Thyroid gland (tissue), 4 donors: ENCODE results near the gene SNX27. TPM values are rescaled to one million over a fixed set of nuclear protein-coding genes. Genes with fewer than 3 reads are reported as not detected.

ENCODE experiments used
- DNase-seq, 2 donors: peaks; one replicate each; pipeline ENCODE4 v3.0.0-alpha.2; 2019
- H3K27ac ChIP-seq, 3 donors: fragments of 200-600 bp; sonication (generic); 1 replicate in 2 of 3; 2 replicates in 1 of 3; pipeline ENCODE4 v1.5.1; 2016 to 2019; ENCODE audit warnings: mild to moderate bottlenecking in 1 of 3, moderate library complexity in 1 of 3
- H3K27me3 ChIP-seq: fragments of 200-600 bp; sonication (generic); one replicate; pipeline ENCODE4 v1.5.1; 2019
- H3K36me3 ChIP-seq, 2 donors: fragments of 200-600 bp; sonication (generic); one replicate each; pipeline ENCODE4 v1.5.1; 2016 to 2019
- H3K4me1 ChIP-seq, 2 donors: fragments of 200-600 bp; sonication (generic); one replicate each; pipeline ENCODE4 v1.5.1; 2017 to 2019
- H3K4me3 ChIP-seq, 3 donors: fragments of 200-600 bp; sonication (generic); replicated peaks in 1 of 3; 1 replicate in 2 of 3; 2 replicates in 1 of 3; pipeline ENCODE4 v1.5.1; 2016; ENCODE audit warnings: mild to moderate bottlenecking in 1 of 3
- H3K9me3 ChIP-seq: fragments of 200-600 bp; sonication (generic); one replicate; pipeline ENCODE4 v1.5.1; 2017
- POLR2A ChIP-seq, 2 donors: fragments of 450-650 bp; IDR thresholded peaks; one replicate each; pipeline ENCODE4 v1.6.1; 2017; ENCODE audit warnings: antibody characterized with exemption in 2 of 2, mild to moderate bottlenecking in 2 of 2, moderate library complexity in 1 of 2
- WGBS, 2 donors: methylation state at CpG; one replicate each; pipeline ENCODE4 v1.1.5; 2017; 5-methylcytosine and 5-hydroxymethylcytosine counted together
- intact Hi-C: fragments of 100-400 bp; cut with DNase I; formaldehyde crosslinking; loops from one replicate; pipeline ENCODE4 v1.15.1; 2023
- small RNA-seq: library from RNA; depleted of rRNA; stranded (forward); fragments of <200 nt; gene quantifications from one replicate; pipeline ENCODE3, GENCODE V24; 2016
- total RNA-seq, 4 donors: library from RNA; depleted of rRNA; stranded (reverse); fragments of >200 nt; gene quantifications; one replicate each; pipeline ENCODE4 v1.2.3, GENCODE V29; 2016
- TF ChIP-seq, protein P1 (sequence below), 6 experiments: fragments of 200-600 bp in 3 of 6; fragments of 450-650 bp in 3 of 6; sonication (generic) in 3 of 6; IDR thresholded peaks; one replicate each; pipeline ENCODE4 v1.5.1; 2016 to 2019; ENCODE audit warnings: antibody characterized with exemption in 6 of 6, mild to moderate bottlenecking in 2 of 6, inconsistent platforms in 1 of 6, moderate library complexity in 1 of 6

Gene SNX27
- total RNA-seq, 4 donors from 2014 or later = 33.8 to 43.4 (median 37.9) TPM

DNA sequence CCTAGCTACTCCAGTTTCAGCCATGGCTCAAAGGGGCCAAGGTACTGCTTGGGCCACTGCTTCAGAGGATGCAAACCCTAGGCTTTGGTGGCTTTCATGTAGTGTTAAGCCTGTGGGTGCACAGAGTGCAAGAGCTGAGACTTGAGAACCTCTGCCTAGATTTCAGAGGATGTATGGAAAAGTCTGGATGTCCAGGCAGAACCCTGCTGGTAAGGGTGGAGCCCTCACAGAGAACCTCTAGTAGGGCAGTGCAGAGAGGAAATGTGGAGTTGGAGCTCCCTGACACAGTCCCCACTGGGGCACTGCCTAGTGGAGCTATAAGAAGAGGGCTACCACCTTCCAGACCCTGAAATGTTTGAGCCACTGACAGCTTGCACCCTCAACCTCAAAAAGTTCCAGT lies 125.6 kb downstream of the SNX27 start:
- Histone ChIP-seq H3K4me3 (no peak overlapping the region), H3K4me1 (peaks cover 10 to 18% of the 10 kb centered on the region in 2 donors), H3K27ac (no peak overlapping the region), H3K27me3 (no peaks in the 10 kb centered on the region), H3K9me3 (no peaks in the 10 kb centered on the region), H3K36me3 (no peaks in the 10 kb centered on the region)
- intact Hi-C loops = loop anchor here (10.0 kb wide), 3 partner anchors 97 to 293 kb away; partner anchors contain the start of genes C2CD4D and RORC
- no peak for TF ChIP-seq POLR2A (IDR thresholded peaks at IDR 0.05)
- TF ChIP-seq, protein P1, sequence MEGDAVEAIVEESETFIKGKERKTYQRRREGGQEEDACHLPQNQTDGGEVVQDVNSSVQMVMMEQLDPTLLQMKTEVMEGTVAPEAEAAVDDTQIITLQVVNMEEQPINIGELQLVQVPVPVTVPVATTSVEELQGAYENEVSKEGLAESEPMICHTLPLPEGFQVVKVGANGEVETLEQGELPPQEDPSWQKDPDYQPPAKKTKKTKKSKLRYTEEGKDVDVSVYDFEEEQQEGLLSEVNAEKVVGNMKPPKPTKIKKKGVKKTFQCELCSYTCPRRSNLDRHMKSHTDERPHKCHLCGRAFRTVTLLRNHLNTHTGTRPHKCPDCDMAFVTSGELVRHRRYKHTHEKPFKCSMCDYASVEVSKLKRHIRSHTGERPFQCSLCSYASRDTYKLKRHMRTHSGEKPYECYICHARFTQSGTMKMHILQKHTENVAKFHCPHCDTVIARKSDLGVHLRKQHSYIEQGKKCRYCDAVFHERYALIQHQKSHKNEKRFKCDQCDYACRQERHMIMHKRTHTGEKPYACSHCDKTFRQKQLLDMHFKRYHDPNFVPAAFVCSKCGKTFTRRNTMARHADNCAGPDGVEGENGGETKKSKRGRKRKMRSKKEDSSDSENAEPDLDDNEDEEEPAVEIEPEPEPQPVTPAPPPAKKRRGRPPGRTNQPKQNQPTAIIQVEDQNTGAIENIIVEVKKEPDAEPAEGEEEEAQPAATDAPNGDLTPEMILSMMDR (IDR thresholded peaks at IDR 0.05) = no peak
- DNase-seq = no peak

DNA sequence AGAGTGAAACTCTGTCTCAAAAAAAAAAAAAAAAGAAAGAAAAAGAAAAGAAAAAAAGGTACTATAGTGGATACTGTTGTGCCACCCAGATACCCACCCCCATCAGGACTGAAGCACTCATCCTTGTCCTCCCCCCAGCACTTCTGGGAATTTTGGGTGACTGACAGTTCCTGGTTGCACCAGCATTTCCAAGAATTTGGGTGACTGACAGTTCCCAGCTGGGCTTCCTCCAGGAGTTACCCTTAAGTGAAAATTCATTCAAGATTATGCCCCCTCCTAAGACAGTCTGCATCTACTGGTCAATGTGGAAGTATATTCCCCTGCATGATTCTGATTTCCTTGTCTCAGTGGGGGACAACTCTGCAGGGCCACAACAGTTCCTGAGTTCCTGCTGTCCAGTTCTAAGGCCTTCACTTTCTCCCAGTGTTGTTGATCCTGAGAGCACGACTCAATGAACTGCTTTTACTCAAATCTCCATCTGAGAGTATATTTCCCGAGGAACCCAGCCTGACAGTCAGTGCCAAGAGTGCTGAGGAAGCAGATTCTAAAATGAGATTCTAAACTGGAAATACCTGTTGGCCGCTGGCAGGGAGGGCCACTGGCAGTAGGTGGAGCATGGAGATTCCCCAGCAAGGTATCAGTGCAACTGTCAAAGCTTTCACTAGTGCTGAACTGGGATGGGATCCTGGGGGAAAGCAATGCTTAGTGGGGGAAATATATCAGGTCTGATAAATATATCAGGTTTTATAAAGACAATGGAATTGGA lies 127.9 kb downstream of the SNX27 start:
- intact Hi-C loops = loop anchor here (10.0 kb wide), 3 partner anchors 95 to 295 kb away; partner anchors contain the start of genes C2CD4D and RORC
- Histone ChIP-seq H3K4me1 (peaks cover 10 to 18% of the 10 kb centered on the region in 2 donors), H3K9me3 (no peaks in the 10 kb centered on the region), H3K27ac (peak overlapping the region; percentile 54 to 76 (median 63)), H3K4me3 (no peak overlapping the region), H3K27me3 (no peaks in the 10 kb centered on the region), H3K36me3 (no peaks in the 10 kb centered on the region)
- WGBS, 2 donors = 18 to 21% methylated on average over 3 of the region's 3 CpGs
- TF ChIP-seq POLR2A (IDR thresholded peaks at IDR 0.05) = peak in 1 of 2 donors; percentile 43
- TF ChIP-seq, protein P1 (IDR thresholded peaks at IDR 0.05) = peak in 1 of 6 experiments; percentile 11
- DNase-seq = peak; percentile 87 to 88

DNA sequence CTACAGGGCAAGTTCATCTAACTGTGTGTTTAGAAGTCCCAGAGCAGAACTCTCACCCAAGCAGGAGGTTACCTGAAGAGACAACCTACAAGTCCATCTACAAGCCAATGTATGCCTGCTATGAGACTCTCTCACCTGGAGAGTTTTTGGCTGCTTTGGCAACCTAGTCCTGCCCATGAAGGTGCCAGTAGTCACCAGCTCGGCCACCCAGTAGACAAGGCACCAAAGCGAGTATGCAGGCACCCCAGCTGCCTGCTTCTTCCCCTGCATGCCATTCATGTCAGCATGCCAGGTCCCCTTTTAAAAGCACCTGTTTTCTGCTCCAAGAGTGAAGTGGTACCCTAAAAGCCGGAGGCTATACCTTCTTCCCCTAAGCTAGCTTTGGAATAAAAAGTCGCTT lies 129.7 kb downstream of the SNX27 start:
- Histone ChIP-seq H3K27ac (no peak overlapping the region), H3K36me3 (no peaks in the 10 kb centered on the region), H3K4me1 (peaks cover 10 to 18% of the 10 kb centered on the region in 2 donors), H3K27me3 (no peaks in the 10 kb centered on the region), H3K4me3 (no peak overlapping the region), H3K9me3 (no peaks in the 10 kb centered on the region)
- WGBS, 2 donors = 94 to 99% methylated on average over 4 of the region's 4 CpGs
- intact Hi-C loops = no loop called here
- DNase-seq = no peak
- no peak for TF ChIP-seq POLR2A (IDR thresholded peaks at IDR 0.05)
- TF ChIP-seq, protein P1 (IDR thresholded peaks at IDR 0.05) = no peak

Small RNA genes lying within 50 kb of the gene (small RNA-seq; reads per million reads assigned to genes)
- gene RNU6-1062P (not detected), gene RNU6-662P (not detected)

Other genes with a start within 250 kb of the SNX27 start
- 100 to 1,000 TPM; 151 to 513 (median 310) TPM for gene SELENBP1, start 239.3 kb upstream of the SNX27 start, total RNA-seq
- gene PSMB4, start 212.5 kb upstream of the SNX27 start, total RNA-seq = 100 to 1,000 TPM; 154 to 283 (median 226) TPM
- 100 to 1,000 TPM in 1 of 4 donors, 10 to 100 TPM in 3; 66.0 to 103 (median 88.3) TPM for gene POGZ, start 152.6 kb upstream of the SNX27 start, total RNA-seq
- gene CGN, start 100.7 kb upstream of the SNX27 start, total RNA-seq = 10 to 100 TPM in 1 of 4 donors, 1 to 10 TPM in 3; 7.7 to 14.9 (median 8.7) TPM
- gene TUFT1, start 71.7 kb upstream of the SNX27 start, total RNA-seq = 1 to 10 TPM; 4.0 to 8.8 (median 5.0) TPM
- 1 to 10 TPM in 1 of 4 donors, not detected in 3; 1.4 TPM for gene CELF3, start 104.8 kb downstream of the SNX27 start, total RNA-seq
- not detected for gene RIIAD1, start 109.5 kb downstream of the SNX27 start, total RNA-seq
- gene MRPL9, start 151.4 kb downstream of the SNX27 start, total RNA-seq = 10 to 100 TPM; 57.2 to 66.5 (median 61.8) TPM
- gene TDRKH, start 178.4 kb downstream of the SNX27 start, total RNA-seq = 10 to 100 TPM; 10.8 to 17.1 (median 13.1) TPM
- gene LINGO4, start 193.4 kb downstream of the SNX27 start, total RNA-seq = under 1 TPM; 0.13 to 0.63 (median 0.24) TPM
- 10 to 100 TPM; 29.7 to 48.4 (median 38.8) TPM for gene RORC, start 219.8 kb downstream of the SNX27 start, total RNA-seq
- gene C2CD4D, start 227.8 kb downstream of the SNX27 start, total RNA-seq = 1 to 10 TPM in 1 of 4 donors, under 1 TPM in 2, not detected in 1; 0.29 to 1.3 (median 0.33) TPM
- gene THEM5, start 241.7 kb downstream of the SNX27 start, total RNA-seq = not detected